Ovary (tissue), 3 donors: ENCODE data around the gene NANS.

ENCODE experiments used
- EP300 ChIP-seq: sonication (generic); formaldehyde crosslinking; IDR thresholded peaks from one replicate; pipeline ENCODE4 v1.6.1; 2017; ENCODE audit warnings: antibody characterized with exemption
- POLR2A ChIP-seq: fragments of 450-650 bp; IDR thresholded peaks from one replicate; pipeline ENCODE4 v1.6.1; 2017; ENCODE audit warnings: antibody characterized with exemption, mild to moderate bottlenecking, moderate library complexity
- TF ChIP-seq, protein P1 (sequence below), 3 donors: fragments of 450-650 bp in 2 of 3; fragments of 200-600 bp in 1 of 3; IDR thresholded peaks; one replicate each; pipeline versions ENCODE4 v1.5.1 to v1.8.0; 2016 to 2022; ENCODE audit warnings: antibody characterized with exemption in 3 of 3, mild to moderate bottlenecking in 1 of 3
- donor health status: DM: no; HTN: no; CAD: no.

DNA sequence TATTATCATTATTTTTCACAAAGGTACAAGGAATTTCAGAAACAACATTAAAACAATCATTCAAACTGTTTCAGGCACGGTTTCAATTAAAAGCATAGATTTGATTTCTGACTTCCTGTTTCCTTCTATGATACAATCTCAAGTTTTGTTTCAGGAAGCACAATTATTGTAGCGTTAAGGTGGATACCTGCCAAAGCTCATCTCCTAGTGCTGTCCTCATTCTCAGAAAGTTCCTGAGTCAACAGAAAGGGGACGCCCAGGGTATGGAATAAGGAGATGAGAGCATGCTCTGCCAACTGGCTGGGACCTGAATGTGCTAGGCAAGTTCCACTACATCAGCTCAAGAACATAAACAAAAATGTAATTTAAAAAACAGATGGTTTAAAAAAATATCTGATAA lies 64.5 kb downstream of the NANS start:
- TF ChIP-seq, protein P1, sequence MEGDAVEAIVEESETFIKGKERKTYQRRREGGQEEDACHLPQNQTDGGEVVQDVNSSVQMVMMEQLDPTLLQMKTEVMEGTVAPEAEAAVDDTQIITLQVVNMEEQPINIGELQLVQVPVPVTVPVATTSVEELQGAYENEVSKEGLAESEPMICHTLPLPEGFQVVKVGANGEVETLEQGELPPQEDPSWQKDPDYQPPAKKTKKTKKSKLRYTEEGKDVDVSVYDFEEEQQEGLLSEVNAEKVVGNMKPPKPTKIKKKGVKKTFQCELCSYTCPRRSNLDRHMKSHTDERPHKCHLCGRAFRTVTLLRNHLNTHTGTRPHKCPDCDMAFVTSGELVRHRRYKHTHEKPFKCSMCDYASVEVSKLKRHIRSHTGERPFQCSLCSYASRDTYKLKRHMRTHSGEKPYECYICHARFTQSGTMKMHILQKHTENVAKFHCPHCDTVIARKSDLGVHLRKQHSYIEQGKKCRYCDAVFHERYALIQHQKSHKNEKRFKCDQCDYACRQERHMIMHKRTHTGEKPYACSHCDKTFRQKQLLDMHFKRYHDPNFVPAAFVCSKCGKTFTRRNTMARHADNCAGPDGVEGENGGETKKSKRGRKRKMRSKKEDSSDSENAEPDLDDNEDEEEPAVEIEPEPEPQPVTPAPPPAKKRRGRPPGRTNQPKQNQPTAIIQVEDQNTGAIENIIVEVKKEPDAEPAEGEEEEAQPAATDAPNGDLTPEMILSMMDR (IDR thresholded peaks at IDR 0.05): no peak
- no peak for TF ChIP-seq EP300
- TF ChIP-seq POLR2A: no peak
